GM18502 (cell line): ENCODE measurements around the gene JAGN1.
"Not testable (repeated sequence)": the region's sequence is repeated elsewhere in the genome, so short reads cannot be mapped to it uniquely, and the experiment has no call there.

Experiments
- ATAC-seq: cut with Tn5 transposase; IDR thresholded peaks from one replicate; pipeline ENCODE4 v1.9.1; 2021; ENCODE audit warnings: mild to moderate bottlenecking; ENCODE audit not compliant: unreplicated experiment, poor library complexity

JAGN1 gene

DNA sequence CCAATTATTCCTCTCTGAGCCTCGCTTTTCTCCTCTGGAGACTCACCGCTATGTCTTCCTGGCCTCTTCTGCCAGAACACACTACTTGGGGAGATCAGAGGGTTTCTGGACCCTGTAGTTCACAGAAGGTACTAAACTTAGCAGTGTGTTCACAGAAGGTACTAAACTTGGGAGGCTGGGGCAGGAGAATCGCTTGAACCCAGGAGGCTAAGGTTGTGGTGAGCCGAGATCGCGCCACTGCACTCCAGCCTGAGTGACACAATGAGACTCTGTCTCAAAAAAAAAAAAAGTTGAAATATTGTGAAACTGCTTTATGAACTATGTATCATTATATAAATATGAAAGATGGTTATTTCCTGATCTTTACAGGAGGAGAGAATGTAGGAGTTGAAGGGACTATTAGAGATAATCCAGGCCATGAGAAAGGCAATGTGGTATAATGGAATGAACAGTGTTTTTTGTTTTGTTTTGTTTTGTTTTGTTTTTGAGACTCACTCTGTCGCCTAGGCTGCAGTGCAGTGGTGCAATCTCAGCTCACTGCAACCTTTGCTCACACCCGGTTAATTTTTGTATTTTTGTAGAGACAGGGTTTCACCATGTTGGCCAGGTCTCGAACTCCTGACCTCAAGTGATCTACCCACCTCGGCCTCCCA is 6.5 kb downstream of the JAGN1 start:
- not testable (repeated sequence) for ATAC-seq

DNA sequence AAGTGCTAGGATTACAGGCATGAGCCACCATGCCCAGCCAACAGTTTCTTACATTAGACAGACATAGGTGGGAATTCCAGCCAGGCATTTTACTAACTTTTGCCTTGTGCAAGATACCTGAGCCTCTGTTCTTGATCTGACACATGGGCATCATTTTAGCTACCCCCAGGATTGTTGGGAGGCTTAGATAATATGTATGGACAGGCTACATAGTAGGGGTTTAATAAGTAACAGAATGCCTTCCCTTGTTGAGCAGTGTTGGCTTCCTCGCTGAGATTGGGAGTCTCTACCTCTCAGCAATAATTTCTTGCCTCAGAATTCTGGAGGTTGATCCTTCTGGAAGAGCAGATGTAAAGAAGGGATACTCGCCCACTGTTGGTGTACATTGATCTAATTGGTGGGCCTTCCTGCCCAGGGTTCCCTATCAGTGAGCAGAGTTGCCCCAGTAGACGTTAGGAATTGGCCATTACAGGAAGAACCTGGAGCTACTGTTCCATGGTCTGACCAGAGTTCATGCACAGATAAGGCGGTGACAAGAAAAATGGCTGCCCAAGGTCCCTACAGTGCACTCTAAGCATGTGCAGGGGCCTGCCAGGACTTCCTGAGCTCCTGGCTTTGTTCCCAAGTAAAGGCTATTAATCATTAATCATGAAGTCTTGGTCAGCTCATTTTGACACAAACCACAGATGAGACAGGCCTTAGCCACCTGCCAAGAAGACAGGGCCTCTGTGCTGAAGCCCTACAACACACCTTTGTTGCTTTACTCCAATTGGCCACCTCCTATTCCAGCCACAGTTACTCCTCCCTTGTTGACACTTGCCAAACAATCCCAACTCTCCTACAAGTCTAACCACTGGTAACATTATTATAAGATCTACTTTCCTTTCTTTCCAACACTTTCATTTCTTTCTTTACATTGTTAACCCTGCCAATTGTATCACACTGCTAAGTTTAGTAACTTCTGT is 7.3 kb downstream of the JAGN1 start:
- no peak for ATAC-seq

DNA sequence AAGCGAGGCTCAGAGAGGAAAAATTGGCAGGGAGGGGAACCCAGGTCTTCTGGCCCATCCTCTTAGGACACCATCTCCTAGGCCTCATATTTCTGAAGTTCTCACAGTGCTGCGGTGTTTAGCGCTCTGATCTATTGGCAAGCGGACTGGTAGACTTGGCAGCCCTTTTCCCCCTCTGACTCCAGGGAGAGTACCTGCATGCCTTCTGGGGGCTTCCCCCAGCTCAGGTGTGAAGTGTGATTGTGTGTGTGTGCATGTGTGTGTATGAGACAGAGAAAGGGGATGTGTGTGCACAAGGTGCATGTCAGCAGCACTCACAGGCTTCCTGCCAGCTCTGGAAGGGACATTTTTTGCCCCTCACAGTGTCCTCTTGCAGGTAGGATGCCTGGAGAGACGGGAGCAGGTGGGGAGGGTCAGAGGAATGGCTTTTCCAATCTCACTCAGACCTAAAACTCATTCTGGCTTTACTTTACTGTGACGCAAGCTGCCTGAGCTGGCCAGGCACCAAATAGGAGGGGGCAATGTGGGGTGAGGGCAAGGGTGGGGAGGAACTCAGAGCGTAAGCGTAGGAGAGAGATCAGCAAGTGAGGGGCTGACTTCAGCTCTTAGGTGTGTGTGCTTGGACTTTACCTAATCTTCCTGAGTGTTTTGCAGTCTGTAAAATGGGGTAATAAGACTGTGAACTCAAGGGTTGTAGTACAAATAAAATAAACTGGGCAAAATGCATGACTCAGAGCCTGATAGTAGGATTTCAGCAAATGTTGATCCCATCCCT is 8.2 kb downstream of the JAGN1 start:
- no peak for ATAC-seq

DNA sequence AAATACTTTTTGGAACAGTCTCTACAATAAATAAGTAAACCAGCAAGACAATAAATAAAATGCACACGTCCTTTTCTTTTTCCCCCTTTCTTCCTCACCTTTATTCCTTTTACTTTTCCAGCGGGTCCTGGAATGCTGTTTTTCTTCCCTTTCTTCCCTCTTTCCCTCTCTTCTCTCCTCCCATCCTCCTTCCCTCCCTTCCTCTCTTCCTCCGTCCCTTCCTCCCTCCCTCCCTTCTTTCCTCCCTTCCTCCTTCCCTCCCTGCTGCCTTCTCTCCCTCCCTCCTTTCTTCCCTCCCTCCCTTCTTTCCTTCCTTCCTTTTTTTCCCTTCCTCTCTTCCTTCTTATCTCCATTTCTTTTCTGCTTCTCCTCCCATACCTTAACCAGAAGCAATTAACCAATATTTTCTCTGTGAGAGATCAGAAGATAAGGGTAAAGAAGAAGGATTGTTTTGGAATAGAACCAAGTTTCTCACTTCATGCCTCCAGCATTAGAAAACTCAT is 8.9 kb downstream of the JAGN1 start:
- ATAC-seq: no peak

DNA sequence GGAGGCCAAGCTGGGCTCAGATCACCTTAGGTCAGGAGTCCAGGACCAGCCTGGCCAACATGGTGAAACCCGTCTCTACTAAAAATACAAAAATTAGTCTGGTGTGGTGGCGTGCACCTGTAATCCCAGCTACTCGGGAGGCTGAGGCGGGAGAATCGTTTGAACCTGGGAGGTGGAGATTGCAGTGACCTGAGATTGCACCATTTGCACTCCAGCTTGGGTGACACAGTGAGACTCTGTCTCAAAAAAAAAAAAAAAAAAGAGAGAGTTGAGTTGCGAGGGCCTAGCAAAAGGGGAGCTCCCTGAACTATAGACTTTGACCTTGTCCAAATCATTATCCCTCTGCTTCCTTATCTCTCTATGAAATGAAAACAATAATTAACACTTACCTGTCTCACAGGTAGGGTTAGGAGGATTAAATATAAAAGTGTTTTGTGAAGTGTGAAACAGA is 10.6 kb downstream of the JAGN1 start:
- not testable (repeated sequence) for ATAC-seq

DNA sequence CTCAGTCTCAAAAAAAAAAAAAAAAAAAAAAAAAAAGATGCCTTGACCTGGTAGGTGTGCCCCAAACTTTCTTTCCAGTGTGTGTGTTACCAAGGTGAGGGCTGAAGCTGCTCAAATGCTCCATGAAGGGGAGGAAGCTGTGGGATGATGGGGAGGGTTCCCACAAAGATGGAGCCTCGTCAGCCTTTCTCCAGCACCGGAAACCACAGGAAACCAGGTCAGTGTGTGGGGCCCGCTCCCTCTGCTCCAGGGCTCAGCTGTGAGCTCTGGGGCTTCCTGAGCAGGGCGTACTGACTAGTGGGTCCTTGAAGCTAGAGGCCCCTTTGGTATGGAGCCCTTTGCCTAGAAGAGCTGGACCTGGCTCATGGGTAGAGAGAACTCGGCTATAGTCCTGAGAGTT is 11.6 kb downstream of the JAGN1 start:
- no peak for ATAC-seq

DNA sequence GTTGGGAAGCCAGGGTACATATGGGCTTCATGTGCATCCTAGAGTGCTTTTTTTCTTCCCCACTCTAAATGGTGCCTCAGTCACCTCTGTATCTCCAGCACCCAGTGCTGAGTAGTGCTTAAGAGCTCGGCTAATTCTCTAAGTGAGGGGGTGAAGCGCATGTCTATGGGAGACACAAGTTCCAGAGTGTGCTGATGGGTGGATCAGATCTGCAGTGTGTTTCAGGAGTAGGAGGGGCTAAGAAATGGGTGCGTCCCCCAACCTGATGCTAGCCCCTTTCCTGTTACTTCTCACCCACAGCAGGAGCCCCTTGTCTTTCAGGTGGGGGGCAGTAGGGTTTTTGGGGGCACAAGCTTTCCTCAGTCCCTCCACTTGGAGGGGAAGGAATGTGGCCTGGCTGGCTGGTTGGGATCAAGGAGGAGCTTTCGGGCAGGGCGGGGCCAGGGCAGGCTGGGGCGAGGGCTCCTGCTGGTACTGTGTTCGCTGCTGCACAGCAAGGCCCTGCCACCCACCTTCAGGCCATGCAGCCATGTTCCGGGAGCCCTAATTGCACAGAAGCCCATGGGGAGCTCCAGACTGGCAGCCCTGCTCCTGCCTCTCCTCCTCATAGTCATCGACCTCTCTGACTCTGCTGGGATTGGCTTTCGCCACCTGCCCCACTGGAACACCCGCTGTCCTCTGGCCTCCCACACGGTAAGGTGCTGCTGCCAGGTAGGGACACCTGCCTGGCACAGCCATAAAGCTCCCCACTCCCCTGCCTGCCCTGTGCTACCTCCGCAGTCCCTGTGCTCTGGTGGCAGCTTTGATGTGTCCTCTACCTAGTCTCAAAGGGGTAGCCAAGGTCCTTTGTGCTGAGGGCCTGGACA is 12.2 kb downstream of the JAGN1 start, which contains the start of gene IL17RE:
TSS of gene IL17RE (plus strand) at position 477 of the 866 bp plus-strand sequence. CDS start at position 562, 85 bp downstream.
- no peak for ATAC-seq

DNA sequence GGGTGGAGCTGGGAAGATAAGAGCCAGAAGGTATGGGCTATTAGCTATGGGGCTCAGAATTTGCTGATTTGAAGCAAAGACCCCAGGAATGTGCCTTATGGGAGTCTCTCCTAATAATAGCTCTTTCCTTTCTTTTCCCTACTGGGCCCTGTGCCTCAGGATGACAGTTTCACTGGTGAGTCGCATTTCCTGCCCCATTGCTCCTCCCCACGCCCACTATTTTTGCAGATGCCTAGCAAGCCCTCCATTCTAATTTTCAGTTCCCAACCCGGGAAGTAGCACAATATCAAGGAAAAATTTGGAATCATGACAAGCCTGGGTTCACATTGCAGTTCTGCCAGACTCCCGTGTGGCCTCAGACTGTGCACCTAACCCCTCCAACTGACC is 12.8 kb downstream of the JAGN1 start:
- no peak for ATAC-seq

DNA sequence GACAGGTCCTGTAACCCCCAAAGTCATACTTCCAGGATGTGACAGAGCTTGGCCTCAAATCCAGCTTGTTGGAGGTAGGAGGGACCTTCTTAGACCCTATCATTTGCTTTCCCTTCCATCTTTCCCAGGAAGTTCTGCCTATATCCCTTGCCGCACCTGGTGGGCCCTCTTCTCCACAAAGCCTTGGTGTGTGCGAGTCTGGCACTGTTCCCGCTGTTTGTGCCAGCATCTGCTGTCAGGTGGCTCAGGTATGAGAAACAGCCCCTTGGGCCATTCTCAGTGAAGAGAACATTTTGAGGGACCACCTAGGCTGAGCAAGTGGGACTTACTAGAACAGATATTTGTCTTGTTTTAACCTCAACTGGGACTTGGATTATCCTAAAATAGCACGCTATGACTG is 13.5 kb downstream of the JAGN1 start:
- ATAC-seq: no peak

DNA sequence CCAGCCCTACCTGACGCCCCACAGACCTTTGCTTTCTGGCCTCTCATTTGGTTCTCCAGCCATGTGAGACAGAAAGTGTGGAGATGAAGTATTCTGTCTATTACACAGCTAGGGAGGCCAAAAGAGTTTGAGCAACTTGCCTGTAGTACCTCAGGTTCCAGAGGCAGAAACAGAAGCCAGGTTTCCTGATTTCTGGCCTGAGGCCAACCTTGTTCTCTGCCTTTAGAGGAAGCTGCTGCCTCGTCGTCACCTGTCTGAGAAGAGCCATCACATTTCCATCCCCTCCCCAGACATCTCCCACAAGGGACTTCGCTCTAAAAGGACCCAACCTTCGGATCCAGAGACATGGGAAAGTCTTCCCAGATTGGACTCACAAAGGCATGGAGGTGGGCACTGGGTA is 16.1 kb downstream of the JAGN1 start:
- ATAC-seq: no peak

DNA sequence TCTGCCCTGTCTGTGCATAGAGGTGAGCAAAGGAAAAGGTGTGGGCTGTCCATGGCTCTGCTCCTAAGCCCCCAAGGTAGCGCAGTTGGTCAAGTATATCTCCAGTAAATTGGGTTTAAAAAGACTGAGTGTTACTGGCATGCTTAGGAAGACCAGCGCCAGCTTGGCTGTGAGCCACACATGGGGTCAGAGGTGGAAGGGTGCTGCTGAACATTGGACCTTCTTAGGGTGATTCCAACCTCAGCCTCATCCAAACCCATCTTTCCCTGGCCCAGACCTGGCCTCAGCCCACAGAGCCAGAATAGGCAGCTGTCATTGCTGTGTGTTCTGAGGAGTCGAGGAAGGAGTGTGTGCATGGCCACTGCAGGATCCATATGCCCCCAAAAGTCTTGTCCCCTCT is 17.9 kb downstream of the JAGN1 start:
- ATAC-seq: no peak

DNA sequence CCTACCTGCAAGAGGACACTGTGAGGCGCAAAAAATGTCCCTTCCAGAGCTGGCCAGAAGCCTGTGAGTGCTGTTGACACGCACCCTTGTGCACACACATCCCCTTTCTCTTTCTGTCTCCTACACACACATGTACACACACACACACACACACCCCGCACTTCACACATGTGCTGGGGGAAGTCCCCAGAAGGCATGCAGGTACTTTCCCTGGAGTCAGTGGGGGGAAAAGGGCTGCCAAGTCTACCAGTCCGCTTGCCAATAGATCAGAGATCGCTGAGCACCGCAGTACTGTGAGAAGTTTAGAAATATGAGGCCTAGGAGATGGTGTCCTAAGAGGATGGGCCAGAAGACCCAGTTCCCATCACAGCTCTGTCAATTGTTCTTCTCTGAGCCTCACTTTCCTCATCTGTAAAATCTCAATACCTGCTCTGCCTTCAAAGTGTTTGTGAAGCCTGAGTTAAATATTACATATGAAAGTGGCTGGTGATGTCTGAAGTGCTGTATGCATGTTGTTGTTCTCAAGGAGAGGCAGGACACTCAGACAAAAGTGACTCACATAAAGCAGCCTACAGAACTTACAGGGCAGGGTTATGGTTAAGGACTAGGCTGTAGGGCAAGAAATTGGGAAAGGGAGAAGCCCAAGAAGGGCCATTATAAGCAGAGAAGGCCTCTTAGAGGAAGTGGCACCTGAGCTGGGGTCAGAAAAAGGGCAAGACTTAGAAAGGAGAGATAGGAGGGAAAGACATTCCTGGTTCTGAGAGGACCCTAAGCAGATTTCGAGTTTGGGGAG is 19.0 kb downstream of the JAGN1 start:
- no peak for ATAC-seq

DNA sequence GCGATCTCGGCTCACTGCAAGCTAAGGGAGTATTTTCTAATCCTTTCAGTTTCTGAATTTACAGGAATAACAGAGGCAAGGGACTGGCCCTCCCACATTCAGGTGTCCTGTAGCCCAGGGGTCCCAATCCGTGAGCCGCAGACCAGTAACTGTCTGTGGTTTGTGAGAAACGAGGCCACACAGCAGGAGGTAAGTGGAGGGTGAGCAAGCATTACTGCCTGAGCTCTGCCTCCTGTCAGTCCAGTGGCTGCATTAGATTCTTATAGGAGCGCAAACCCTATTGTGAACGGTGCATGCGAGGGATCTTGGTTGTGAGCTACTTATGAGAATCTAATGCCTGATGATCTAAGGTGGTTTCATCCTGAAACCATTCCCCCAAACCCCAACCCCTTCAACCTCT is 21.5 kb downstream of the JAGN1 start:
- ATAC-seq: no peak

DNA sequence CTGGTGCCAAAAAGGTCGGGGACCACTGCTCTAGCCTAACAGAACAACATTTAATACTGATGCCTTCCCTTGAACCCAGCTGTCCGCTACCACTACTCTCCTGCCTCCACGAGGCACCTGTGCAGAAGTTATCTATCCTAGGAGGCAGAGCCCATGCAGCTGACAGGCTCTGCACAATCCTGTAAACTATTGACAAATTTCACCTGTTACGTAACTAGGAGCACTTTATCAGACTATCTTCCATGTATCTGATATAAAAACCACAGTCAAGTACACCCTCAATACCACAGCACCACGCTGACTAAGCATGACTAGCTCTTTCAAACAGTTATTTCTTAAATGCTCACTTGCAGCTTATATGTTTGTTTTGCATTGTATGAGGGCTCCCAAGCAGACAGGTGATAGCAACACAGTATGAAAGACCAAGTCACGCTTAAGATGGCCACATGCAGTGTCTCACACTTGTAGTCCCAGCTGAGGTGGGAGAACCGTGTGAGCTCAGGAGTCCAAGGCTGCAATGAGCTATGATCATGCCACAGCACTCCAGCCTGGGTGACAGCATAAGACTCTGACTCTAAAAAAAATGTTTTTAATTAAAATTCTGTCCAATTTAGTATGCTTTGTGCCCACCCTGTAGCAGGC is 22.0 kb downstream of the JAGN1 start:
- no peak for ATAC-seq

DNA sequence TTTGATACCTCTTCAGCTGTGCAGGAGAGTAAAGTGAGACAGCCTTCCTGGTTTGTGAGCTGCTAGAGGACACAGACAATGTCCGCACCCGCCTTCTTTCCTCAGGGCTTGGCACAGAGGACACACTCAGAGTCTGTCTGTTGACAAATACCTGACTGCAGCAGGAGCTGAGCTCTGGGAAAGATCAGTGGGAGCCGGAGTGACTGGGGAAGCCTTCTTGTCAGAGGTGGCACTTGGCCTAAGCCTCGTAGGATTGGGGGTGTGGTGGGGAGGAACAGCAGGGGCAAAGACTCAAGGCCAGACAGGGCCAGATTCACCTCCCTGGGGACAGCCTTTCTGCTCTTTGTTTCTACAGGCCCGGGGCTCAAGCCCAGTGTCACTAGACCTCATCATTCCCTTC is 23.2 kb downstream of the JAGN1 start:
- no peak for ATAC-seq

DNA sequence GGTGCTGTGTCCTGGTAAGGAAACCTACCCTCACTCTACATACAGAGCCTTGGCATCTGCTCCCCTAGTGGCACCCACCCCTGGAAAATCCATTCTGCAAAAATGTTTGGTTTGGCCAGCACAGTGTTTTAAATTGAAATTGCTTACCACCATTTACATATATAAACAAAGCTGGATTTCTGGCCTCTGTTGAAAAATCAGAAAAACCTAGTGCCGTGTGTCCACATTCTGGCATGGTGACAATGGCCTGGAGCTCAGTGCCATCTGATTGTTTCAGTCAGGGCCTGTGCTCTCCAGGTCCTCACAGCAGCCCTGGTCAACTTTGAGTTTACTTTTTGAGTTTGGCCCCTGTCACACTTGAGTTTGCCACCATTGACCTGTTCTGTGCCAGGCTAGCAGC is 23.6 kb downstream of the JAGN1 start:
- ATAC-seq: no peak

DNA sequence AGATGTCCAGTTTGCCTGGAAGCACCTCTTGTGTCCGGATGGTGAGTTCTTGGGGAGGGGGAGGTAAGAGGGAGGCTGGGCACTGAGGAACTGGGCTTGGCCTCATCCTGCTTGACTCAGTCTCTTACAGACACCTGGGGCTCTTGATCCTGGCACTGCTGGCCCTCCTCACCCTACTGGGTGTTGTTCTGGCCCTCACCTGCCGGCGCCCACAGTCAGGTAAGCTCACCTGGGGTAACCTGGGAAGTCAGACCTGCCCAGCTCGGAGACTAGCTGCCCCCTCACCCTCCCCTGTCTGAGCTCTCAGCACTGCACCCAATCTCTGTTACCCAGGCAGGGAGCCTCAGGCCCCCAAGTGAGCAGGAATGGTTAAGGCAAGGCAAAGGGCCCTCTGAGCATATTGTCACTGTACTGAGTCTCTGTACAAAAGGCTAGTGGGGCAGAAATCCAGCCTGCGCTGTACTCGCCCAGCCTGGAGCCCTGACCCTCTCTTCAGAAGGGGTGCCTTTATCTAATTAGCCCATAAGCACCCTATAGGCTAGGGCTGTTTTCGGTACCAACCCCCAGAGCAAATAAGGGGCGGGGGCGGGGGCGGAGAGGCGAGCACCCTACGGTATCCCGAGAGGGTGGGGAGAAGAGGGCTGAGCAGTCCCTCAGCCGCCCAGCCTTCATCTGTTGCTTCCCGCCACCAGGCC is 24.3 kb downstream of the JAGN1 start:
- no peak for ATAC-seq
